Pancreas (tissue), 10 donors: ENCODE results near the gene SPAG16. TPM values are rescaled to one million over a fixed set of nuclear protein-coding genes. Genes with fewer than 3 reads are reported as not detected.

Experiments
- ATAC-seq, 4 donors: fragments of 200-7000 bp; cut with Tn5 transposase; one replicate each; pipeline versions ENCODE4 v1.8.0 to v1.9.1; 2020; ENCODE audit warnings: mild to moderate bottlenecking in 4 of 4, moderate library complexity in 4 of 4
- DNase-seq, 6 donors: peaks; one replicate each; pipeline ENCODE4 v3.0.0-alpha.2; 2020
- FAIRE-seq: peaks from 2 replicates; lab custom pipeline; 2012; peaks lifted over from hg19 to GRCh38; lab: Jason Lieb, UNC
- H3K27ac ChIP-seq, 4 donors: fragments of 200-600 bp; sonication (generic); 1 replicate in 3 of 4; 2 replicates in 1 of 4; pipeline versions ENCODE4 v1.5.0 to v1.8.0; 2020
- H3K27me3 ChIP-seq, 4 donors: fragments of 200-600 bp; one replicate each; pipeline ENCODE4 v1.8.0; 2021
- H3K36me3 ChIP-seq, 3 donors: fragments of 200-600 bp; sonication (generic) in 1 of 3; one replicate each; pipeline versions ENCODE4 v1.5.0 to v1.8.0; 2020 to 2021
- H3K4me1 ChIP-seq, 3 donors: fragments of 200-600 bp; one replicate each; pipeline ENCODE4 v1.8.0; 2021
- H3K4me3 ChIP-seq, 4 donors: fragments of 200-600 bp; sonication (generic) in 2 of 4; one replicate each; pipeline versions ENCODE4 v1.5.0 to v1.8.0; 2020 to 2021
- H3K9me3 ChIP-seq, 4 donors: fragments of 200-600 bp; one replicate each; pipeline ENCODE4 v1.8.0; 2021
- CTCF ChIP-seq, 4 donors: fragments of 200-600 bp; sonication (generic) in 3 of 4; IDR thresholded peaks; one replicate each; pipeline versions ENCODE4 v1.5.0 to v1.8.0; 2021; ENCODE audit warnings: antibody characterized with exemption in 4 of 4
- WGBS, 2 donors: extraction: QIAGEN DNeasy Blood & Tissue Kit; methylation state at CpG; one replicate each; pipeline ENCODE4 v1.1.7; 2013; 5-methylcytosine and 5-hydroxymethylcytosine counted together
- intact Hi-C, 3 donors: fragments of 100-400 bp; cut with DNase I; formaldehyde crosslinking; loops; one replicate each; pipeline versions ENCODE4 v1.11.1 to v1.14.2; 2022
- polyA plus RNA-seq, 2 donors: library from polyadenylated mRNA; stranded (reverse); fragments of 200-250 nt; gene quantifications; one replicate each; pipeline ENCODE4 v1.2.3, GENCODE V29; 2013
- total RNA-seq, 6 donors: library from RNA; stranded (reverse); fragmentation: NEBNext Ultra II Directional in 4 of 6; extraction: Animal tissue kit (Norgen Biotek cat#: 25700) in 4 of 6; gene quantifications; one replicate each; pipeline versions ENCODE4 v1.2.1 to v1.2.4, GENCODE V29; 2021 to 2023
- donor health status: healthy with polysubstance abuse.
- donor health status: DM: no; HTN: no; CAD: no; lungs with moderate emphysema.
- donor health status: DM: no; HTN: no; CAD: no.
- donor health status: control.
- donor health status: control.
- donor health status: Bipolar disorder and iron deficiency.
- donor health status: DM: yes; HTN: yes; CAD: no.
- donor health status: DM: no; HTN: no; CAD: no.
- donor health status: DM: no; HTN: no; CAD: no.
- donor health status: DM: yes; HTN: yes; CAD: no.

SPAG16 gene
- total and polyA plus RNA-seq, 8 donors = 9.7 to 25.7 (median 11.7) TPM

GRCh38 chr2:213757525-213757924 lies 473.3 kb downstream of the SPAG16 start:
- Histone ChIP-seq H3K9me3 (no peaks in the 10 kb centered on the region), H3K4me1 (no peaks in the 10 kb centered on the region), H3K36me3 (no peaks in the 10 kb centered on the region), H3K27ac (no peak overlapping the region), H3K4me3 (no peak overlapping the region), H3K27me3 (no peaks in the 10 kb centered on the region)
- FAIRE-seq = no peak
- 77% methylated on average over 3 of the region's 3 CpGs for WGBS, 2 donors
- DNase-seq = no peak
- ATAC-seq = no peak
- TF ChIP-seq CTCF (IDR thresholded peaks at IDR 0.05) = no peak
- intact Hi-C loops = no loop called here

GRCh38 chr2:213763354-213763753 lies 479.1 kb downstream of the SPAG16 start:
- FAIRE-seq = no peak
- DNase-seq = no peak
- no peak for ATAC-seq
- no peaks in the 10 kb centered on the region for H3K27me3 ChIP-seq
- no peak overlapping the region for H3K4me3 ChIP-seq
- no peaks in the 10 kb centered on the region for H3K9me3 ChIP-seq
- 53 to 57% methylated on average over 1 of the region's 1 CpG for WGBS, 2 donors
- intact Hi-C loops = no loop called here
- no peak overlapping the region for H3K27ac ChIP-seq
- no peaks in the 10 kb centered on the region for H3K36me3 ChIP-seq
- no peaks in the 10 kb centered on the region for H3K4me1 ChIP-seq
- TF ChIP-seq CTCF (IDR thresholded peaks at IDR 0.05) = no peak

GRCh38 chr2:213763963-213764362 lies 479.7 kb downstream of the SPAG16 start:
- Histone ChIP-seq H3K27ac (no peak overlapping the region), H3K9me3 (no peaks in the 10 kb centered on the region), H3K27me3 (no peaks in the 10 kb centered on the region), H3K4me3 (no peak overlapping the region), H3K36me3 (no peaks in the 10 kb centered on the region), H3K4me1 (no peaks in the 10 kb centered on the region)
- no peak for TF ChIP-seq CTCF (IDR thresholded peaks at IDR 0.05)
- FAIRE-seq (no peak), ATAC-seq (no peak), DNase-seq (no peak)
- 27 to 29% methylated on average over 1 of the region's 1 CpG for WGBS, 2 donors
- intact Hi-C loops = no loop called here

GRCh38 chr2:213764849-213765248 lies 480.6 kb downstream of the SPAG16 start:
- DNase-seq (no peak), ATAC-seq (no peak), FAIRE-seq (no peak)
- Histone ChIP-seq H3K36me3 (no peaks in the 10 kb centered on the region), H3K27me3 (no peaks in the 10 kb centered on the region), H3K27ac (no peak overlapping the region), H3K9me3 (no peaks in the 10 kb centered on the region), H3K4me1 (no peaks in the 10 kb centered on the region), H3K4me3 (no peak overlapping the region)
- whole genome bisulfite sequencing, 2 donors = 85 to 86% methylated on average over 10 of the region's 10 CpGs
- TF ChIP-seq CTCF (IDR thresholded peaks at IDR 0.05) = no peak
- intact Hi-C loops = no loop called here

GRCh38 chr2:213766062-213766461 lies 481.8 kb downstream of the SPAG16 start:
- H3K4me3 ChIP-seq = no peak overlapping the region

More at GRCh38 chr2:213766062-213766461, 481.8 kb downstream of the SPAG16 start:
- FAIRE-seq (no peak), ATAC-seq (no peak), DNase-seq (no peak)
- no peaks in the 10 kb centered on the region for H3K36me3 ChIP-seq
- H3K4me1 ChIP-seq = no peaks in the 10 kb centered on the region
- 81 to 85% methylated on average over 1 of the region's 1 CpG for WGBS, 2 donors
- H3K27ac ChIP-seq = no peak overlapping the region
- H3K9me3 ChIP-seq = no peaks in the 10 kb centered on the region
- TF ChIP-seq CTCF (IDR thresholded peaks at IDR 0.05) = no peak
- H3K27me3 ChIP-seq = no peaks in the 10 kb centered on the region
- intact Hi-C loops = no loop called here
